Measurements from ENCODE around the gene SPATA31C2. TPM values are rescaled to one million over a fixed set of nuclear protein-coding genes. Genes with fewer than 3 reads are reported as not detected.
A peak's percentile ranks its signal among the peaks of the same experiment; 100 is the strongest.
"Not testable (repeated sequence)": the region's sequence is repeated elsewhere in the genome, so short reads cannot be mapped to it uniquely, and the experiment has no call there.

The SPATA31C2 gene
- total RNA-seq, 1 experiment from 2014 or later = 0.04 TPM

DNA sequence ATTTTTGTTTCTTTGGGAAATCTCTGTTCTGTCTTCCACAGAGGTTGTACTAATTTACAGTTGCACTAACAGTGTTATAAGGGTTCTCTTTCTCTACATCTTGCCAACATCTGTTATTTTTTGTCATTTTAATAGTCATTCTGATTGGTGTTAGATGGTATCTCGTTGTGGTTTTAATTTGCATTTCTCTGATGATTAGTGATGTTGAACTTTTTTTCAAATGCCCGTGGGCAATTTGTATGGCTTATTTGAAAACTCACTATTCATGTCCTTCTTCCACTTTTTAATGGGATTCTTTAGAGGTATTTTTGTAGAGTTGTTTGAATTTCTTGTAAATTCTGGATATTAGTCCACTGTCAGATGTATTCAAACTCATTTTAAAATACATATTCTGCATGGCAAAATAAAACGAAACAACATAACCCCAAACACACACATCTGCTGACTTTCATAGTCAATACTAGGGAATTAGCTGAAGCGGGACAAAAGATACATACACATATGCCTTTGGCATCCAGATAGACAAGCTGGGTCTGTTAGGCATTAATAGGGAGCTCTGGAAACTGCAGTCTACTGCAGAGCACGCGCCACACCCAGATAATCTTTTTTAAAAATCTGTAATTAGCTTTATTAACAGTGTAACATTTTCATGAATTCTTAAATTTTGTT lies 5.8 kb upstream of the SPATA31C2 start (continued):
- no peak for TF ChIP-seq FOXJ3 (CRISPR knock-in tag; IDR thresholded peaks at IDR 0.05; ENCODE audit: borderline replicate concordance)
- TF ChIP-seq, protein P1, sequence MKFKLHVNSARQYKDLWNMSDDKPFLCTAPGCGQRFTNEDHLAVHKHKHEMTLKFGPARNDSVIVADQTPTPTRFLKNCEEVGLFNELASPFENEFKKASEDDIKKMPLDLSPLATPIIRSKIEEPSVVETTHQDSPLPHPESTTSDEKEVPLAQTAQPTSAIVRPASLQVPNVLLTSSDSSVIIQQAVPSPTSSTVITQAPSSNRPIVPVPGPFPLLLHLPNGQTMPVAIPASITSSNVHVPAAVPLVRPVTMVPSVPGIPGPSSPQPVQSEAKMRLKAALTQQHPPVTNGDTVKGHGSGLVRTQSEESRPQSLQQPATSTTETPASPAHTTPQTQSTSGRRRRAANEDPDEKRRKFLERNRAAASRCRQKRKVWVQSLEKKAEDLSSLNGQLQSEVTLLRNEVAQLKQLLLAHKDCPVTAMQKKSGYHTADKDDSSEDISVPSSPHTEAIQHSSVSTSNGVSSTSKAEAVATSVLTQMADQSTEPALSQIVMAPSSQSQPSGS (CRISPR knock-in tag; IDR thresholded peaks at IDR 0.05; ENCODE audit: borderline replicate concordance, low read depth) = no peak
- TF ChIP-seq SP1 (CRISPR knock-in tag; conservative IDR thresholded peaks at IDR 0.05) = no peak
- TF ChIP-seq, protein P2, sequence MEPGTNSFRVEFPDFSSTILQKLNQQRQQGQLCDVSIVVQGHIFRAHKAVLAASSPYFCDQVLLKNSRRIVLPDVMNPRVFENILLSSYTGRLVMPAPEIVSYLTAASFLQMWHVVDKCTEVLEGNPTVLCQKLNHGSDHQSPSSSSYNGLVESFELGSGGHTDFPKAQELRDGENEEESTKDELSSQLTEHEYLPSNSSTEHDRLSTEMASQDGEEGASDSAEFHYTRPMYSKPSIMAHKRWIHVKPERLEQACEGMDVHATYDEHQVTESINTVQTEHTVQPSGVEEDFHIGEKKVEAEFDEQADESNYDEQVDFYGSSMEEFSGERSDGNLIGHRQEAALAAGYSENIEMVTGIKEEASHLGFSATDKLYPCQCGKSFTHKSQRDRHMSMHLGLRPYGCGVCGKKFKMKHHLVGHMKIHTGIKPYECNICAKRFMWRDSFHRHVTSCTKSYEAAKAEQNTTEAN (CRISPR knock-in tag; IDR thresholded peaks at IDR 0.05) = no peak
- TF ChIP-seq ZBTB21 (CRISPR knock-in tag; IDR thresholded peaks at IDR 0.05; ENCODE audit: borderline replicate concordance) = no peak
- TF ChIP-seq, protein P3, sequence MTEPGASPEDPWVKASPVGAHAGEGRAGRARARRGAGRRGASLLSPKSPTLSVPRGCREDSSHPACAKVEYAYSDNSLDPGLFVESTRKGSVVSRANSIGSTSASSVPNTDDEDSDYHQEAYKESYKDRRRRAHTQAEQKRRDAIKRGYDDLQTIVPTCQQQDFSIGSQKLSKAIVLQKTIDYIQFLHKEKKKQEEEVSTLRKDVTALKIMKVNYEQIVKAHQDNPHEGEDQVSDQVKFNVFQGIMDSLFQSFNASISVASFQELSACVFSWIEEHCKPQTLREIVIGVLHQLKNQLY (CRISPR knock-in tag; IDR thresholded peaks at IDR 0.05) = no peak
- TF ChIP-seq EMX1 (CRISPR knock-in tag; IDR thresholded peaks at IDR 0.05) = no peak
- no peak for TF ChIP-seq ZNF219 (CRISPR knock-in tag; IDR thresholded peaks at IDR 0.05; ENCODE audit: borderline replicate concordance)
- TF ChIP-seq, protein P4, sequence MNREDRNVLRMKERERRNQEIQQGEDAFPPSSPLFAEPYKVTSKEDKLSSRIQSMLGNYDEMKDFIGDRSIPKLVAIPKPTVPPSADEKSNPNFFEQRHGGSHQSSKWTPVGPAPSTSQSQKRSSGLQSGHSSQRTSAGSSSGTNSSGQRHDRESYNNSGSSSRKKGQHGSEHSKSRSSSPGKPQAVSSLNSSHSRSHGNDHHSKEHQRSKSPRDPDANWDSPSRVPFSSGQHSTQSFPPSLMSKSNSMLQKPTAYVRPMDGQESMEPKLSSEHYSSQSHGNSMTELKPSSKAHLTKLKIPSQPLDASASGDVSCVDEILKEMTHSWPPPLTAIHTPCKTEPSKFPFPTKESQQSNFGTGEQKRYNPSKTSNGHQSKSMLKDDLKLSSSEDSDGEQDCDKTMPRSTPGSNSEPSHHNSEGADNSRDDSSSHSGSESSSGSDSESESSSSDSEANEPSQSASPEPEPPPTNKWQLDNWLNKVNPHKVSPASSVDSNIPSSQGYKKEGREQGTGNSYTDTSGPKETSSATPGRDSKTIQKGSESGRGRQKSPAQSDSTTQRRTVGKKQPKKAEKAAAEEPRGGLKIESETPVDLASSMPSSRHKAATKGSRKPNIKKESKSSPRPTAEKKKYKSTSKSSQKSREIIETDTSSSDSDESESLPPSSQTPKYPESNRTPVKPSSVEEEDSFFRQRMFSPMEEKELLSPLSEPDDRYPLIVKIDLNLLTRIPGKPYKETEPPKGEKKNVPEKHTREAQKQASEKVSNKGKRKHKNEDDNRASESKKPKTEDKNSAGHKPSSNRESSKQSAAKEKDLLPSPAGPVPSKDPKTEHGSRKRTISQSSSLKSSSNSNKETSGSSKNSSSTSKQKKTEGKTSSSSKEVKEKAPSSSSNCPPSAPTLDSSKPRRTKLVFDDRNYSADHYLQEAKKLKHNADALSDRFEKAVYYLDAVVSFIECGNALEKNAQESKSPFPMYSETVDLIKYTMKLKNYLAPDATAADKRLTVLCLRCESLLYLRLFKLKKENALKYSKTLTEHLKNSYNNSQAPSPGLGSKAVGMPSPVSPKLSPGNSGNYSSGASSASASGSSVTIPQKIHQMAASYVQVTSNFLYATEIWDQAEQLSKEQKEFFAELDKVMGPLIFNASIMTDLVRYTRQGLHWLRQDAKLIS (CRISPR knock-in tag; IDR thresholded peaks at IDR 0.05; ENCODE audit: borderline replicate concordance) = no peak
- TF ChIP-seq ZNF416 (CRISPR knock-in tag; IDR thresholded peaks at IDR 0.05) = no peak
- TF ChIP-seq GRHL2 (CRISPR knock-in tag; IDR thresholded peaks at IDR 0.05; ENCODE audit: insufficient replicate concordance, severe bottlenecking) = no peak
- no peak for TF ChIP-seq TEAD1 (CRISPR knock-in tag; IDR thresholded peaks at IDR 0.05)

DNA sequence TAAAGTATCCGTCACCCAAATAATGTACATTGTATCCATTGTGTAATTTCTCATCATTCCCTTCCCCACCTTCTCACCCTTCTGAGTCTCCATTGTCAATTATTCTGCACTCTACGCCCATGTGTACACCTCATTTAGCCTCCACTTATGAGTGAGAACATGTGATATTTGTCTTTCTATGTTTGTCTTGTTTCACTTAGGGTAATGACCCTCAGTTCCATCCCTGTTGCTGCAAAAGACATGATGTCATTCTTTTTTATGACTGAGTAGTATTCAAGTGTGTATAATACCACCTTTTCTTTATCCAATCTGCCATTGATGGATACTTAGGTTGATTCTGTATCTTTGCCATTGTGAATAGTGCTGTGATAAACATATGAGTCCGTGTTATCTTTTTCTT lies 4.9 kb upstream of the SPATA31C2 start:
- POLR2A ChIA-PET = no interaction called here
- ATAC-seq = no peak
- CTCF ChIA-PET = no interaction called here
- Mint-ChIP-seq H3K9me3 (peaks cover 7% of the 10 kb centered on the region), H3K4me1 (no peaks in the 10 kb centered on the region), H3K27me3 (ENCODE audit: low read depth) (peaks cover 12% of the 10 kb centered on the region), H3K4me3 (no peak overlapping the region), H3K36me3 (no peaks in the 10 kb centered on the region), H3K27ac (no peak overlapping the region)
- no peak for DNase-seq (ENCODE audit: low spot score)
- TF ChIP-seq, protein P5, sequence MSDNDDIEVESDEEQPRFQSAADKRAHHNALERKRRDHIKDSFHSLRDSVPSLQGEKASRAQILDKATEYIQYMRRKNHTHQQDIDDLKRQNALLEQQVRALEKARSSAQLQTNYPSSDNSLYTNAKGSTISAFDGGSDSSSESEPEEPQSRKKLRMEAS (CRISPR knock-in tag; IDR thresholded peaks at IDR 0.05) = no peak
- TF ChIP-seq, protein P6, sequence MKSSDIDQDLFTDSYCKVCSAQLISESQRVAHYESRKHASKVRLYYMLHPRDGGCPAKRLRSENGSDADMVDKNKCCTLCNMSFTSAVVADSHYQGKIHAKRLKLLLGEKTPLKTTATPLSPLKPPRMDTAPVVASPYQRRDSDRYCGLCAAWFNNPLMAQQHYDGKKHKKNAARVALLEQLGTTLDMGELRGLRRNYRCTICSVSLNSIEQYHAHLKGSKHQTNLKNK (CRISPR knock-in tag; IDR thresholded peaks at IDR 0.05) = no peak
- TF ChIP-seq, protein P7, sequence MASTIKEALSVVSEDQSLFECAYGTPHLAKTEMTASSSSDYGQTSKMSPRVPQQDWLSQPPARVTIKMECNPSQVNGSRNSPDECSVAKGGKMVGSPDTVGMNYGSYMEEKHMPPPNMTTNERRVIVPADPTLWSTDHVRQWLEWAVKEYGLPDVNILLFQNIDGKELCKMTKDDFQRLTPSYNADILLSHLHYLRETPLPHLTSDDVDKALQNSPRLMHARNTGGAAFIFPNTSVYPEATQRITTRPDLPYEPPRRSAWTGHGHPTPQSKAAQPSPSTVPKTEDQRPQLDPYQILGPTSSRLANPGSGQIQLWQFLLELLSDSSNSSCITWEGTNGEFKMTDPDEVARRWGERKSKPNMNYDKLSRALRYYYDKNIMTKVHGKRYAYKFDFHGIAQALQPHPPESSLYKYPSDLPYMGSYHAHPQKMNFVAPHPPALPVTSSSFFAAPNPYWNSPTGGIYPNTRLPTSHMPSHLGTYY (CRISPR knock-in tag; IDR thresholded peaks at IDR 0.05) = no peak
- no peak for TF ChIP-seq ETV6 (CRISPR knock-in tag; IDR thresholded peaks at IDR 0.05)

DNA sequence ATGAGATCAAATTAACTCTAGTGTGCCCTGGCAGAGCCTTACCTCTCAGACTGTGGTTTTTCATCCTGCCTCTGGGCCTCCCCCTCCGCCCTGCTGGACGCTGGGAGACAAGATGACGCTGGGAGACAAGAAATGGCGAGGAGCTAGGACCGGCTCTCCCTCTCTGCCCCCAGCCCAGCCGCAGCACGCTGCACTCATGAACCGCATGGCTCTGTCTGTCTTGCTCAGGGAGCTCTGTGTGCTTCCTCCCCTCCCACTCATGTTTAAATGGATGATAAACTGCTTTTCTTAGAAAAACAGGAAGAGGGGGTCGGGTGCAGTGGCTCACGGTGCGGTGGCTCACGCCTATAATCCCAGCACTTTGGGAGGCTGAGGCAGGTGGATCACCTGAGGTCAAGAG lies 4.7 kb downstream of the SPATA31C2 start:
- not testable (repeated sequence) for H3K9me3 Mint-ChIP-seq
- CTCF ChIA-PET = interaction anchor here (0.6 to 0.7 kb wide), 3 partner anchors 185 to 422 kb away, joined by 3 to 16 read pairs (median 3); no protein-coding TSS in a partner anchor

DNA sequence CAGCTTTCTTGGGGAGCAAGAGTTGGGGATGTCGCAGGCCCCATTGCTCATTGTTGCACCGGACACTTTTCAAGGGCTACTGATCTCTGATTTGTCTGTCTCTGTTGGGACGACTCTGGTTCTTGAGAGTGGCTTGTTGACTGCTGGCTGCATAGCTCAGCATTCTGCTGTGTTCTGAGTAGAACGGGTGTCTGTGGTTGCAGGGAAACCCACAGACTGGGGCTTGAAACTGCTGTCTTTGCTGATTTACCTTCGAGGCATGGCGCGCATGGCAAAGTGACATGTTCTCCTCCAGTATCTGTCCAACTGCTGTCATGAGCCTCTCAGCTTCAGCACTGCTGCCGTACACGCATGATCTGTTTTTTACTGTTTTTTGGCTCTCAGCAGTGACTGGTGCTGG lies 8.7 kb downstream of the SPATA31C2 start:
- POLR2A ChIA-PET; CTCF ChIA-PET; H3K27ac Mint-ChIP-seq; H3K4me1 Mint-ChIP-seq; ATAC-seq; H3K36me3 Mint-ChIP-seq; DNase-seq (ENCODE audit: low spot score); H3K4me3 Mint-ChIP-seq; H3K9me3 Mint-ChIP-seq; H3K27me3 Mint-ChIP-seq (ENCODE audit: low read depth): not testable (repeated sequence)

More for the DNA sequence above, 4.7 kb downstream of the SPATA31C2 start:
- H3K27me3 Mint-ChIP-seq (ENCODE audit: low read depth); DNase-seq (ENCODE audit: low spot score); H3K27ac Mint-ChIP-seq; POLR2A ChIA-PET; H3K36me3 Mint-ChIP-seq; H3K4me3 Mint-ChIP-seq; H3K4me1 Mint-ChIP-seq: not testable (repeated sequence)
- ATAC-seq = peak; percentile 32; the same call in 1 of the 2 replicates

DNA sequence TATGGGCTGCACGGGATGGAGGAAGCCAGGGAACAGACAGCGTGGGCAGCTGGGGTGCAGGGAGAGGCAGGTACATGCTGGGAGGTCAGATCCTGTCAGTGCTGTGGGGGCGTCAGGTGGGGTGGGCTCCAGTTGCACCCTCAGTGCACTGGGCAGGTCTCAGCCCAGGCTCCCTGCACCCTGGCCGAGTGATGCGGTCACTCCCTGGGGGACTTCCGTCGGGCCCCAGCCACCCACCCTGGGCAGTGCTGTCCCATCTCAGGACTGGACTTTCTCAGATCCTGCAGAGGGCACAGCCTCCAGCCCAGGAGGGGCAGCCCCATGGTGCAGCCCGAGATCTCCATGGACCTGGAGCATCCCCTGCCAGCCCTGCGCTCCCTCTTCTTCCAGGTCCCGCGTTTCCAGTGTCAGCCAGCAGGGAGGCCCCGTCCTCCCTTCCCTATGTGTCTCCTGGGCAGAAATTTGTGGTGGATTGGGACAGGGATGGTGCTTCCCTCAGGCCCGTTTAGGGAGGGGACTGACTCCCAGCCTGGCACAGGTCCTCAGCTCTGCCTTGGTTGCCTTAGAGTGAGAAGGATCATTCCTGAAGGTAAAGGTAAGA lies 10.5 kb downstream of the SPATA31C2 start:
- H3K27ac Mint-ChIP-seq; POLR2A ChIA-PET; H3K36me3 Mint-ChIP-seq; DNase-seq (ENCODE audit: low spot score); ATAC-seq; H3K27me3 Mint-ChIP-seq (ENCODE audit: low read depth); H3K4me3 Mint-ChIP-seq; H3K4me1 Mint-ChIP-seq; CTCF ChIA-PET; H3K9me3 Mint-ChIP-seq: not testable (repeated sequence)

All from WTC11 (cell line).